NCI-H1930 (cell line): ENCODE measurements around the gene FN1.
A peak's percentile ranks its signal among the peaks of the same experiment; 100 is the strongest.

ENCODE experiments used
- DNase-seq, 2 experiments: peaks; one replicate each; lab custom pipeline; 2025; lab: John Stamatoyannopoulos, UW

FN1 gene

GRCh38 chr2:215435870-215436704, at the start of gene FN1:
TSS of gene FN1 (minus strand) at chr2:215436068. CDS start at chr2:215435802, 266 bp downstream.
- DNase-seq, result peak; percentile 30 to 50

- DNase-seq, result no peak
Observed at GRCh38 chr2:215485032-215485431, 49.2 kb upstream of the FN1 start.

GRCh38 chr2:215484570-215484969, 48.7 kb upstream of the FN1 start:
- no peak for DNase-seq

- no peak for DNase-seq
Observed at GRCh38 chr2:215483431-215483830, 47.6 kb upstream of the FN1 start.

GRCh38 chr2:215479536-215480240, 43.8 kb upstream of the FN1 start:
- no peak for DNase-seq

GRCh38 chr2:215479121-215479520, 43.3 kb upstream of the FN1 start:
- DNase-seq, result no peak

GRCh38 chr2:215476424-215476823, 40.6 kb upstream of the FN1 start:
- no peak for DNase-seq

- DNase-seq, result no peak
Observed at GRCh38 chr2:215466097-215466909, 30.4 kb upstream of the FN1 start.

GRCh38 chr2:215465256-215465655, 29.4 kb upstream of the FN1 start:
- DNase-seq, result no peak

GRCh38 chr2:215461836-215462532, 26.1 kb upstream of the FN1 start:
- no peak for DNase-seq

GRCh38 chr2:215460682-215461382, 25.0 kb upstream of the FN1 start:
- no peak for DNase-seq

- DNase-seq, result no peak
Observed at GRCh38 chr2:215455958-215456357, 20.1 kb upstream of the FN1 start.

- DNase-seq, result no peak
Observed at GRCh38 chr2:215454519-215455246, 18.8 kb upstream of the FN1 start.

GRCh38 chr2:215452725-215453124, 16.9 kb upstream of the FN1 start:
- no peak for DNase-seq

- DNase-seq, result no peak
Observed at GRCh38 chr2:215451012-215451756, 15.3 kb upstream of the FN1 start.

- DNase-seq, result no peak
Observed at GRCh38 chr2:215450188-215451011, 14.5 kb upstream of the FN1 start.

- no peak for DNase-seq
Observed at GRCh38 chr2:215447673-215448081, 11.8 kb upstream of the FN1 start.

- no peak for DNase-seq
Observed at GRCh38 chr2:215447056-215447455, 11.2 kb upstream of the FN1 start.

- no peak for DNase-seq
Observed at GRCh38 chr2:215442401-215442787, 6.5 kb upstream of the FN1 start.
